Sigmoid colon (tissue), 4 donors: Measurements from ENCODE around the gene KCNQ5.

ENCODE experiments used
- CTCF ChIP-seq, 4 experiments: fragments of 450-650 bp in 3 of 4; fragments of 200-600 bp in 1 of 4; IDR thresholded peaks; one replicate each; pipeline ENCODE4 v1.5.1; 2016 to 2019; ENCODE audit warnings: antibody characterized with exemption in 4 of 4, mild to moderate bottlenecking in 3 of 4, moderate library complexity in 2 of 4
- EP300 ChIP-seq, 4 donors: sonication (generic); formaldehyde crosslinking; IDR thresholded peaks; one replicate each; pipeline ENCODE4 v1.6.1; 2017; ENCODE audit warnings: antibody characterized with exemption in 4 of 4
- POLR2A ChIP-seq, 2 donors: fragments of 450-650 bp; IDR thresholded peaks; one replicate each; pipeline ENCODE4 v1.6.1; 2016; ENCODE audit warnings: antibody characterized with exemption in 2 of 2, mild to moderate bottlenecking in 2 of 2, moderate library complexity in 2 of 2
- POLR2AphosphoS5 ChIP-seq, 4 donors: sonication (generic); formaldehyde crosslinking; IDR thresholded peaks; one replicate each; pipeline ENCODE4 v1.6.1; 2017; ENCODE audit warnings: antibody characterized with exemption in 4 of 4

- TF ChIP-seq POLR2AphosphoS5 (IDR thresholded peaks at IDR 0.05) = no peak
- TF ChIP-seq POLR2A (IDR thresholded peaks at IDR 0.05) = no peak
- no peak for TF ChIP-seq CTCF (IDR thresholded peaks at IDR 0.05)
- no peak for TF ChIP-seq EP300 (IDR thresholded peaks at IDR 0.05)
These were observed 291.9 kb downstream of the KCNQ5 start for GRCh38 chr6:72913797-72914196.
